ENCODE measurements around the gene RBMS1. TPM values are rescaled to one million over a fixed set of nuclear protein-coding genes. Genes with fewer than 3 reads are reported as not detected.

Gene RBMS1
- total RNA-seq, 1 experiment from 2014 or later = 65.4 TPM

GRCh38 chr2:160373666-160374065, 119.9 kb downstream of the RBMS1 start:
- ChIA-PET POLR2A (interaction anchor here (1.2 to 8.2 kb wide), 4 partner anchors 14 to 31 kb away, joined by 3 to 84 read pairs (median 5); no protein-coding TSS in a partner anchor), CTCF (interaction anchor here (0.6 to 0.7 kb wide), 2 partner anchors 86 to 163 kb away, joined by 3 to 4 read pairs; no protein-coding TSS in a partner anchor)
- H3K4me1 Mint-ChIP-seq (ENCODE audit: insufficient read depth, unreplicated experiment) = peaks cover 55% of the 10 kb centered on the region
- TF ChIP-seq, protein P1, sequence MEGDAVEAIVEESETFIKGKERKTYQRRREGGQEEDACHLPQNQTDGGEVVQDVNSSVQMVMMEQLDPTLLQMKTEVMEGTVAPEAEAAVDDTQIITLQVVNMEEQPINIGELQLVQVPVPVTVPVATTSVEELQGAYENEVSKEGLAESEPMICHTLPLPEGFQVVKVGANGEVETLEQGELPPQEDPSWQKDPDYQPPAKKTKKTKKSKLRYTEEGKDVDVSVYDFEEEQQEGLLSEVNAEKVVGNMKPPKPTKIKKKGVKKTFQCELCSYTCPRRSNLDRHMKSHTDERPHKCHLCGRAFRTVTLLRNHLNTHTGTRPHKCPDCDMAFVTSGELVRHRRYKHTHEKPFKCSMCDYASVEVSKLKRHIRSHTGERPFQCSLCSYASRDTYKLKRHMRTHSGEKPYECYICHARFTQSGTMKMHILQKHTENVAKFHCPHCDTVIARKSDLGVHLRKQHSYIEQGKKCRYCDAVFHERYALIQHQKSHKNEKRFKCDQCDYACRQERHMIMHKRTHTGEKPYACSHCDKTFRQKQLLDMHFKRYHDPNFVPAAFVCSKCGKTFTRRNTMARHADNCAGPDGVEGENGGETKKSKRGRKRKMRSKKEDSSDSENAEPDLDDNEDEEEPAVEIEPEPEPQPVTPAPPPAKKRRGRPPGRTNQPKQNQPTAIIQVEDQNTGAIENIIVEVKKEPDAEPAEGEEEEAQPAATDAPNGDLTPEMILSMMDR (IDR thresholded peaks at IDR 0.05; ENCODE audit: unreplicated experiment) = no peak
- H3K27ac Mint-ChIP-seq (ENCODE audit: low read depth, unreplicated experiment) = peak overlapping the region; percentile 85
- peaks cover 8% of the 10 kb centered on the region for H3K9me3 Mint-ChIP-seq (ENCODE audit: unreplicated experiment)
- BruUV-seq (replicated peaks) = no TSS peak
- intact Hi-C loops (cut with micrococcal nuclease) = no loop called here
- H3K36me3 Mint-ChIP-seq (ENCODE audit: insufficient read depth, unreplicated experiment) = peaks cover 26% of the 10 kb centered on the region
- no peaks in the 10 kb centered on the region for H3K27me3 Mint-ChIP-seq (ENCODE audit: insufficient read depth, unreplicated experiment)
- no peak for DNase-seq (ENCODE audit: unreplicated experiment)
- no peak overlapping the region for H3K4me3 Mint-ChIP-seq (ENCODE audit: unreplicated experiment)

DNA sequence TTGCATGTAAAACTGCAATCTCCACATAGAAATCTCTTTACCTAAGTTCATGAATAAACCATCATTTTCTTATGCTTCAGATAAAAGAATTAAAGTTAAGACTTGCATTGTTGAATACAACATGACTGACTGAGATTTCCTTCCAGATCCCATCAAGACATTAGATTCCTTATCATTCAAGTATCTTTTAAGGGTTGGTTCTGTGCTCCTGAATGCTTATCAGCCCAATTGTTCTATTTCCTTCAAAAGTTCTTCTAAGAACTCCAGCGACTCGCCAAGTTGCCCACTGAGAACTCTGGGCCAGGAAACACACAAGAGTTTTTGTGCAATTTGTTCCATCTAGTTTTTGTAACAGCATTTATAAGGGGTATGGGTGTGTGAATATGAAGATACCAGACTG, 120.3 kb downstream of the RBMS1 start:
- peaks cover 24% of the 10 kb centered on the region for H3K36me3 Mint-ChIP-seq (ENCODE audit: insufficient read depth, unreplicated experiment)
- no TSS peak for BruUV-seq (replicated peaks)
- peaks cover 55% of the 10 kb centered on the region for H3K4me1 Mint-ChIP-seq (ENCODE audit: insufficient read depth, unreplicated experiment)
- TF ChIP-seq, protein P1 (IDR thresholded peaks at IDR 0.05; ENCODE audit: unreplicated experiment) = no peak
- no peaks in the 10 kb centered on the region for H3K27me3 Mint-ChIP-seq (ENCODE audit: insufficient read depth, unreplicated experiment)
- peaks cover 8% of the 10 kb centered on the region for H3K9me3 Mint-ChIP-seq (ENCODE audit: unreplicated experiment)
- no peak overlapping the region for H3K4me3 Mint-ChIP-seq (ENCODE audit: unreplicated experiment)
- ChIA-PET POLR2A (interaction anchor here (0.9 to 8.2 kb wide), 6 partner anchors 11 to 32 kb away, joined by 3 to 84 read pairs (median 4); no protein-coding TSS in a partner anchor), CTCF (interaction anchor here (0.7 to 1.3 kb wide), 2 partner anchors 50 to 163 kb away, joined by 3 read pairs; no protein-coding TSS in a partner anchor)
- peak overlapping the region; percentile 85 for H3K27ac Mint-ChIP-seq (ENCODE audit: low read depth, unreplicated experiment)
- intact Hi-C loops (cut with micrococcal nuclease) = no loop called here
- DNase-seq (ENCODE audit: unreplicated experiment) = no peak

DNA sequence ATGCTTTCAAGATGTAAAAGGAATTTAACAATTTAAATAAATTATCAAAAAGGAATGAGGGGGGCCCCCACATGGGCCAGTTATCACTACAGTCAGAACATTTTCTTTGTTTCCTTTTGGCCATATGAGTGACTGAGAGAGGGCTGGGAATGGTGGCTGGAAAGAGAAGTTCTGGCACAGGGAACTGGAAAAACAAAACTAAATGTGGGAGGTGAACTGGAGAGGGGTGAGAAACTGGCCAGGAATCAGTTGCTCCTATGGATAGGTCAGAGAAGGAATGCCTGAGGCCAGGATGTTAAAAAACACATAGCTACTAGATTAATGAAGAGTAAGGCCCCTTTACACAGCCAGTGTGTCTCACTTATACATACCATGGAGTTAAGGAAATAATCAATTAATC, 121.0 kb downstream of the RBMS1 start:
- ChIA-PET POLR2A (interaction anchor here (0.6 to 1.2 kb wide), 4 partner anchors 10 to 25 kb away, joined by 3 to 4 read pairs (median 3); no protein-coding TSS in a partner anchor), CTCF (interaction anchor here (1.3 kb wide), 1 partner anchor 49 kb away, joined by 3 read pairs; no protein-coding TSS in a partner anchor)
- no TSS peak for BruUV-seq (replicated peaks)
- H3K36me3 Mint-ChIP-seq (ENCODE audit: insufficient read depth, unreplicated experiment) = peaks cover 20% of the 10 kb centered on the region
- TF ChIP-seq, protein P1 (IDR thresholded peaks at IDR 0.05; ENCODE audit: unreplicated experiment) = no peak
- intact Hi-C loops (cut with micrococcal nuclease) = no loop called here
- peak overlapping the region; percentile 85 for H3K27ac Mint-ChIP-seq (ENCODE audit: low read depth, unreplicated experiment)
- peaks cover 61% of the 10 kb centered on the region for H3K4me1 Mint-ChIP-seq (ENCODE audit: insufficient read depth, unreplicated experiment)
- H3K27me3 Mint-ChIP-seq (ENCODE audit: insufficient read depth, unreplicated experiment) = no peaks in the 10 kb centered on the region
- H3K9me3 Mint-ChIP-seq (ENCODE audit: unreplicated experiment) = peaks cover 8% of the 10 kb centered on the region
- DNase-seq (ENCODE audit: unreplicated experiment) = peak; percentile 61
- no peak overlapping the region for H3K4me3 Mint-ChIP-seq (ENCODE audit: unreplicated experiment)

DNA sequence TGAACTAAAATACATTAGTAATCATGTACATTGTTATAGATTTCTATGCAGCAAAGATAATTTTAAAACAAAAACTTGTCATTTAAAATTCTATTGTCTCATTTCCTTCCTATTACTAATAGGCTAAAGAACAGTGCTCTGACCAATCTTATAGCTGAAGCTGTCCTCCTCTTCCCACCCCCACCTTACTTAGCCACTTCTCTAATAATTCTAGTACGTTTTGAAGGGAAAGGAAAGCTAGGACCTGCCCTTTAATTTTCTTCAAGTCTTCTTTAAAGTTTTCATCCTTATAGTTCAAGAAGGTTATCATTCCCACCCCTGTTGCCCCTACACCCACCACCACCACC, 121.6 kb downstream of the RBMS1 start:
- H3K27ac Mint-ChIP-seq (ENCODE audit: low read depth, unreplicated experiment) = peak overlapping the region; percentile 85
- DNase-seq (ENCODE audit: unreplicated experiment) = no peak
- BruUV-seq (replicated peaks) = no TSS peak
- CTCF ChIA-PET = interaction anchor here (1.3 kb wide), 1 partner anchor 48 kb away, joined by 3 read pairs; no protein-coding TSS in a partner anchor
- H3K36me3 Mint-ChIP-seq (ENCODE audit: insufficient read depth, unreplicated experiment) = peaks cover 20% of the 10 kb centered on the region
- H3K27me3 Mint-ChIP-seq (ENCODE audit: insufficient read depth, unreplicated experiment) = no peaks in the 10 kb centered on the region
- H3K4me1 Mint-ChIP-seq (ENCODE audit: insufficient read depth, unreplicated experiment) = peaks cover 56% of the 10 kb centered on the region
- TF ChIP-seq, protein P1 (IDR thresholded peaks at IDR 0.05; ENCODE audit: unreplicated experiment) = no peak
- peaks cover 8% of the 10 kb centered on the region for H3K9me3 Mint-ChIP-seq (ENCODE audit: unreplicated experiment)
- H3K4me3 Mint-ChIP-seq (ENCODE audit: unreplicated experiment) = no peak overlapping the region
- POLR2A ChIA-PET = interaction anchor here (0.6 kb wide), 1 partner anchor 15 kb away, joined by 3 read pairs; no protein-coding TSS in a partner anchor
- intact Hi-C loops (cut with micrococcal nuclease) = no loop called here
